Activated CD4-positive, alpha-beta T cell treated with anti-CD3 and anti-CD28 coated beads, Interleukin-2, amount 50 U/mL, for 1 hour (primary cell): ENCODE data around the gene KRTAP19-8.

Source experiments
- DNase-seq: peaks from one replicate; pipeline ENCODE4 v3.0.0-alpha.2; 2020

The KRTAP19-8 gene

DNA sequence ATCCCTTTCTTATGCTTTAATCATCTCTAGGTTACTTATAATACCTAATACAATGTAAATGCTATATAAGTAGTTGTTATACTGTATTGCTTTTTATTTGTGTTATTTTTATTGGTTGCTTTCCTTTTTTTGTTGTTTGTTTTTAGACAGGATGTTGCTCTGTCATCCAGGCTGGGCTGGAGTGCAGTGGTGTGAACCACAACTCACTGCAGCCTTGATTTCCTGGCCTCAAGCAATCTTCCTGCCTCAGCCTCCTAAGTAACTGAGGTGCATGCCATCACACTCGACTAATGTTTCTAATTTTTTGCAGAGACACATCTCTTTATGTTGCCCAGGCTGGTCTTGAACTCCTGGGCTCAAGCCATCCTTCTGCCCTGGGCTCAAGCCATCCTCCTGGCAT is 26.9 kb downstream of the KRTAP19-8 start:
- no peak for DNase-seq

DNA sequence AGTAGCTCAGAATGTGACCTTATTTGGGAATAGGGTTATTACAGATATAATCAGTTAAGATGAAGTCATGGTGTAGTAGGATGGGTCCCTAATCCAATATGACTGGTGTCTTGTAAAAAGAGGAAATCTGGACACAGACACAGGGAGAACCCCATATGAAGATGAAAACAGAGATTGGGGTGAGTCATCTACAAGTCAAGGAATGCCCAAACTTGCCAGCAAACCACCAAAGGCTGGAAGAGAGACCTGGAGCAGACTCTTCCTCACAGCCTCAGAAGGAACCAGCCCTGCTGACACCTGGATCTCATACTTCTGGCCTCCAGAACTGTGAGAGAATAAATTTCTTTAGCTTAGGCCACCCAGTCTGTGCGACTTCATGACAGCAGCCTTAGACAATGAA is 29.9 kb downstream of the KRTAP19-8 start:
- DNase-seq, result no peak

DNA sequence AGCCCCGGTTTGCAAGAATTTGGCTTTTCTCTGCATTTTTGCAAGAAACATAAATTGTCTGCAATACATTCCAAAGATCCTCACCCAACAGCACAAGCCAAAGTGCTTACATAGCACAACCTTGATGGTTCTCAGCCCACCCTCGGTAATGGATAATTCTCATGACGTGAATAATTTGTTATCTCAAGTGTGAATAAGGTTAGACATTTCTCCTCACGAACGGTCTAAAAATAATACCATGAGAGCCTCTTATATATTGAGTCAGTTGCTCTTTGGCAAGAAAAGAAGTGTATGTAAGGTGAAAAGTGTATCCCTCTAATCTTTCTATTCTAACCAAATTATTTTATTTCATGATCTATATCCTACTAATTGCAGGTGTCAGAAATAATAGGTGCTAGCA is 33.3 kb downstream of the KRTAP19-8 start:
- no peak for DNase-seq

DNA sequence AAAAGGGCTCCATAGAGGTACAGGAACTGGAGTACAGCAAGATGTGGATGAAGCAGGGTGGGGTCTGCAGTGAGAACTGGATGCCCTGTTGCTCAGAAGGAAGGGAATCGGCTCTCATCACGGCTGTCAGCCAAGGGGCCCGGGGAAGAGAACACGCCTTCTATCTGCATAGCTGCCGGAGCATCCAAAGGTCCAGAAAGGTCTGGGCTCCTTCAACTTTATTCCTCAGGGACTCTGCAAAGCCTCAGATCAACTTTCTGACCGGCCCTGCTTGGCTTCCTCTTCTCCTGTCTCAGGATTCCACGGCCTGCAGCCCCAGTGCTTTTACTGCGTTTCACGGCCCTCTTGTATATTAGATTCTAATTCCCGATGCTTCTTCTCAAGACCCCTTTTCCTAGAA is 34.8 kb downstream of the KRTAP19-8 start:
- no peak for DNase-seq

DNA sequence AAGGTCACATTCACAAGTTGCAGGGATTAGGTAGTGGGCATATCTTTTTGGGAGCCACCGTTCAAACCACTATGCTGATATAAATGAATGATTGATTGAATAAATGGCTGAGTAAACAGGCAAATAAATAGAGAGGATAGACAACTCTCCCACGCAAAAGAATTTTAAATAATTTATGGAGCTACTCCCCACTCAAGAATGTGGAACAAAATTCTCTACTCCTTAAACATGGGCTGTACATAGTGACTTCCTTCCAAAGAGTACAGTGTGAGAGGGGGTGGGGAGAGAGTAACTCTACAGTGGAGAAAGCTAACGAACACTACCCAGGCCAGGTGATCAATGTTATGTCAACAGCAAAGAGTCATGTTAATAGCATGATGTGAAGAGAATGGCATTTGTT is 40.7 kb downstream of the KRTAP19-8 start:
- DNase-seq, result no peak

DNA sequence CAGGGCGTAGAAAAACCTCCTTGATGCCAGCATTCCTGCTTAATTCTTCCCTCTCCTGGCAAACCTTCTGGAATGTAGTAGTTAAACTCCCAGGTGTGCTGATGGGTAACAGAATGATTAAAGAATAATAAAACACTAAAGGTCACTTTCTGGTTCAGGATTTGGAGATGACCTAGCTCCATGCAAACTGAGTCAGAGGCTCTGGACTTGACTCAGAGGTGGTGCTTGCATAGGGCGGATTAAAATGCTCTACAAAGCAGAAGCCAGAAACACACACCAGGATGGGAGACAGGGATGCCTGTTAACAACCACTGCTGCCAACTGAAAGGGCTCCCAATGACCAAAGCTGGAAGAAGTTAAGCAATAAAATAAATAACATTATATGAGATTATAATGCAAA is 41.5 kb downstream of the KRTAP19-8 start:
- DNase-seq, result no peak

GRCh38 chr21:30994932-30995331 is 43.3 kb downstream of the KRTAP19-8 start:
- DNase-seq, result no peak

GRCh38 chr21:30990514-30991262 is 47.6 kb downstream of the KRTAP19-8 start:
- no peak for DNase-seq

DNA sequence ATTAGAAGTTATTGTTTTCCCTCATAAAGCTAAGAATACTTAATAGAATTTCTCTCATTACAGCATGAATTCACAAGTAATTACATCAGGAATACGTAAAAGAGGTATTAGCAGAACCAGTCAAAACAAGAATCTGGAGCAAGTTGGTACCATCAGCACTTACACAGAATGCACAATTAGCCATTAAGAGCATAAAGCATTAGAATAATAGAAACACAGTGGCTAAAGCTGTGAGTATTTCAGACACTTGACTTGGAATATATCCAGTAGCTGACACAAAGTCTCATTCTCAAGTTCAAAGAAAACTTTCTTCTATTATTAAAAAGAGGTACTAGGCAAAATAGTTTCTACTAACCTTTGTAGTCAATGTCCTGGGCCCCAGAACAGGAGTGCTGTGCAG is 49.6 kb downstream of the KRTAP19-8 start:
- no peak for DNase-seq
